ENCODE results near the gene CRYBG1.

Gene CRYBG1

GRCh38 chr6:106458021-106458986 is 97.8 kb downstream of the CRYBG1 start:
- DNase-seq (ENCODE audit: low spot score) = no peak

DNA sequence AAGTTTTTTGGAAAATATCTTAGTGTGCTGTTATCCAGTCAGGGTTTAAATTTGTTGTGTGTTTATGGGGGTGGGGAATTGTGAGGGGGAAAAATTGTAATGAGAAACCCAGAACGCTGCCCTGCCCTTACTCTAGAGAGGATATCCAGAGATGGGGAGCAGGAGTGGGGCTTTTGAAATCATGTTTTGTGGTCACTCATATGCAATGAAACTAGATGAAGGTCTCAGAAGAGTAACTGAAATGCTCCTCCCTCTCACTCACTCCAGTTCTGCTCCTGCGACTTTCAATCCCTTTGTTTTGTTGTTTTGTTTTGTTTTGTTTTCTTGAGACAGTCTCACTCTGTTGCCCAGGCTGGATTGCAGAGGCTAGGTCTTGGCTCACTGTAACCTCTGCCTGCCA is 100.0 kb downstream of the CRYBG1 start:
- no peak for DNase-seq (ENCODE audit: low spot score)

DNA sequence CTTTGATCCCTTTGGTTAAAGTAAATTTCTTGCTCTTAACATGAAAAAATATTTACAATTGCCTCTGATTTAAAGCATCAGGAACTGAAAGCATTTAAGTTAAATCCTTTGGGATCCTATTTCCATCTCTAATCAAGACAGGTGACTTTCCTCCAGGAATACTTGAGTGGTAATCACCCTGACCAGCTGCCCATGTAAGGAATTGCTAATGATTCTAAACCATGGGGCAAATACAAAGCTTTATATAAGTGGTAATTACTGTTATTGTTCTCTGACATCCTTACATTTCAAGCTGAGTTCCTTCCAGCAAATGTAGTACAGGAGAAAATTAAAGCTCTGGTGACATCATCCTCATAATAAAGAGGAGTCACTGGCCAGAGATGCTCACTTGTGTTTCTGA is 100.6 kb downstream of the CRYBG1 start:
- no peak for DNase-seq (ENCODE audit: low spot score)

GRCh38 chr6:106462923-106463557 is 102.5 kb downstream of the CRYBG1 start:
- DNase-seq (ENCODE audit: low spot score) = no peak

DNA sequence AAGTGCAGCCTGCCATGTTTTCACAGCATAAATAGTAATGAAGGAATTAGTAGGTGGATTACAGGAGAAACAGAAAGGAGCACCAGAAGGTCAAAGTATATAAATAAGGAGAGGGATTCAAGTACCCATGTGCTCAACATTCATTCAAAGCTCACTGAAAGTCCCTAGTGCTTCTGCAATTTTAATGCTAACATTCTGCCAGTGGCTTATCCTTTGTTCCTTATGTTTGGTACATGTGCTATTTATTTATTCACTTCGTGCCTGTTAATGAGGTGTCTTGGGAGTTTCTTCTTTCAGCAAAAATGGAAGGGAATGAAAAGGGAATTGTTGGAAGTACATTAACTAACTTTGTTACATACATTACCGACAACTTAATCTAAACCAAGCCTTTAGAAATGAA is 105.7 kb downstream of the CRYBG1 start:
- DNase-seq (ENCODE audit: low spot score) = no peak

- no peak for DNase-seq (ENCODE audit: low spot score)
These were observed 108.4 kb downstream of the CRYBG1 start for GRCh38 chr6:106468935-106469334.

GRCh38 chr6:106469882-106470281 is 109.4 kb downstream of the CRYBG1 start:
- DNase-seq (ENCODE audit: low spot score) = no peak

- no peak for DNase-seq (ENCODE audit: low spot score)
These were observed 109.8 kb downstream of the CRYBG1 start for GRCh38 chr6:106470316-106470715.

- no peak for DNase-seq (ENCODE audit: low spot score)
These were observed 110.3 kb downstream of the CRYBG1 start for GRCh38 chr6:106470811-106471210.

GRCh38 chr6:106473812-106474211 is 113.3 kb downstream of the CRYBG1 start:
- DNase-seq (ENCODE audit: low spot score) = no peak

DNA sequence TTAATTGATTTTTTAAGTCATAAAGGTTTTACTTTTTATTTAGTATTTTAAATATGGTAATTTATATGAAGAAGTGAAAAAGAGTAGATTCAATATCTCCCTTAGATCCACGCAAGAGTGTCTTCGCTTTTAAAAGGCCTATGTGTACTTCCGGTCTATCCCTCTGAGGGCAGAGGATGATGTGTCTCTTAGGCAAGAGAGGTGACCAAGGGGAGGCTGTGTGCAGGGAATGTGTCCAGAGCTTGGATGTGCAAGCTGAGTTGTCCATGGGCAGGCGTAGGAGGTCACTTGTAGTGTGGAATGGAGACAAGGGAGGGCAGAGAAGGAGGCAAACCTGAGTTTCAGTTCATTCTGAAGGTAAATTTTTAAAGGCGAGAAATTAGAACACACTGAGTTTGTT is 113.9 kb downstream of the CRYBG1 start:
- DNase-seq (ENCODE audit: low spot score) = no peak

DNA sequence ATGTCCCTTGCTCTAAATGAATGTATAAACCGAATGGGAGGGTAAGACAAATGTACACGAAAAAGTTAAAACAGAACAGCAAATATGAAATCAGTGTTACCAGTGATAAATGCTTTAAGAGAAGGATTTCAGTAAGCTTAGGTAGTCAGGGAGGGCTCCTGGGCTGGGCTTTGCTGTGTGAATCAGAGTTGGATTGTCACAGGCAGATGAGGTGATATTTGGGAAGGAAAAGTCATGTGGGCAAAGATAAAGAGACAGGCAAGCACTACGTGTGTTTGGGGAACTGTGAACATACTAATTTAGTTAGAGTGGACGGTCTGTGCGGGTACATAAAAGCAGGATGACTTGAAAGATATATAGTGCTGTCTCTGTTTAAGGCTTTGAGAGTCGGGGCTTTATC is 114.8 kb downstream of the CRYBG1 start:
- no peak for DNase-seq (ENCODE audit: low spot score)

DNA sequence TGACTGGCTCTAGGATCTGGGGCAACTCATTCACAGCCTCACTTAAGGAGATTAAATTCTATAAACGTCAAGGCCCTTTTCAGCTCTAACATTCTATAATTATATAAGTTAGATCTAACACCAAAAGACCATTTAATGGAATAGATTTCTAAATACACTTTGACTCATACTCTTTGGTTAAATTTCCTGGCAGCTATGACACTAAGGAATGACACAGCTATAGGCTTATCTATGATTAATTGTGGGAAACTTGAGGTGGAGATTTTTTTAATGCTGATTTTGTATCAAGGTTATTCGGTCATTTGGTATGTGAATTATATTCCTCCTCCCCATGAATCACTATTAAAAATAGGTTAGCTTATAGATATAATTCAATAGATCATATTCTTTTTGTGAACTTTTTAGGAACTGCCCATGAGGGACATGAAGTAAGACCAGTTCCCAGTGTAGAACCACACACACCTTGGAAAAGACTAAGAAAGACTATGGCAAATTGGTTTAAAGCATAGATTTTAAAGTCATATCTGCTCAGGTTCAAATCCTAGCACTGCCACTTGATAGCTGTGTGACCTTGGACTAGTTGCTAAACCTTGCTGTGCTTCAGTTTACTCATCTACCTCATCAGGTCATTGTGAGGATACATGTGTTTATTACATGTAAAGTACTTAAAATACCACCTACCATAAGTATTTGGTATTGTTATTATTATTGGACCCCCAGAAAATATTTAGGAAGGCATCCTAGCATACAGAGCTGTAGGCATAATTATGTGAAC is 116.0 kb downstream of the CRYBG1 start:
- DNase-seq (ENCODE audit: low spot score) = no peak

GRCh38 chr6:106477146-106477545 is 116.6 kb downstream of the CRYBG1 start:
- DNase-seq (ENCODE audit: low spot score) = no peak

DNA sequence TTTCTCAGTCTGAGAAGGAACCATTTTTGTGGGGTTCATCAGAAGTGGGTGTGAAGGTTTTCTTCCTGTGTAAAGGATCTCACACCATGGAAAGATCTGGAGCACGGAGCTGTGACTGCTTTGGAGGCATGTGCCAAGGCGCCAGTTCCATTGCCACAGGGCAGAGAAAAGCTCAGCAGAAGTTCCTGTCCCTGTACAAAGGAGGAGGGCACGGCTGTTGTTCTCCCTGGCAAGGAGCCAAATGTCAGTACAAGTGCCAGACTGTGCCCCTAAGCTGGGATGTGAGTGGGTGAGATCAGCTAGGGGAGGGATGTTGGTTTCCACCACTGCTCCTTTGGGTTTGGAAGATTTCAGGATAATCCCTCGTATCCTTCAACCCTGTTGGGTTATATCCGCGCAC is 117.3 kb downstream of the CRYBG1 start:
- no peak for DNase-seq (ENCODE audit: low spot score)

- DNase-seq (ENCODE audit: low spot score) = no peak
These were observed 125.7 kb downstream of the CRYBG1 start for GRCh38 chr6:106486236-106486635.

GRCh38 chr6:106488494-106489370 is 128.2 kb downstream of the CRYBG1 start:
- no peak for DNase-seq (ENCODE audit: low spot score)

DNA sequence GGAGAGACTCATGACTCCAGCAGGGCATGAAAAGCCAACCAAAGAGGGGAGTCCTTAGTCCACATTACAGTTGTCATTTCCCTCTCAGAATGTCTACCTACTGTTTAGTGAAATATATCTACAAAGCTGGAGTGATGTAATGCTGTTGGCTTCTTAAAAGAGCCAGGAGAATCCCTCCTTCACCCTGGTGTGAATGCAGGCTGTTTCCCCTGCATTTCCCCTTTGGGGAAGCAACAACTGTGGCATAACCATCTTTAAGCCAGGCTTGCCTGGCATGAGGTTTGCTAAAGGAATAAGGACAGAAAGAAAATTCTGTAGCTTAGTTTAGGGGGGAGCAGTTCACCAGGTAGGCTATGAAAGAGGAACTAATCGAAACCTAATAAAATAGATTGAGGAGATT is 129.5 kb downstream of the CRYBG1 start:
- DNase-seq (ENCODE audit: low spot score) = no peak

DNA sequence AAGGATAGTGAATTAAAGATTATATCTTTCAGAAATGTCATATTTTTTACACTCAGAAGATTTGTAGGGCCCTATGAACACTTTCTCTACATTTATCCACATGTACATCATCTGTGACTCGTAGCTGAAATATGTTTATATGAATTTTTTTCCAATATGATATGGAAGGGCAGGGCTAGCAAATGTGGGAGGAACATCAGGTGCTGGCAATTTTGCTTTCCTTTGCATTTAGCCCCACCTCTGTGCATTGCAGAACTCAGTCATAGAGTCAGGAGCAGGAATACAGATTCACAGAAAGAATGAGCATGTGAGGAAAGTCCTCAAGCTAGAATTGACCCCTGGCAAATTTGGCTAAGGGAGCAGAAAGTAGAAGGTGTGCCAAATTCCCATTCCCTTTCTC is 129.9 kb downstream of the CRYBG1 start:
- no peak for DNase-seq (ENCODE audit: low spot score)

GRCh38 chr6:106490974-106491373 is 130.5 kb downstream of the CRYBG1 start:
- DNase-seq (ENCODE audit: low spot score) = no peak

DNA sequence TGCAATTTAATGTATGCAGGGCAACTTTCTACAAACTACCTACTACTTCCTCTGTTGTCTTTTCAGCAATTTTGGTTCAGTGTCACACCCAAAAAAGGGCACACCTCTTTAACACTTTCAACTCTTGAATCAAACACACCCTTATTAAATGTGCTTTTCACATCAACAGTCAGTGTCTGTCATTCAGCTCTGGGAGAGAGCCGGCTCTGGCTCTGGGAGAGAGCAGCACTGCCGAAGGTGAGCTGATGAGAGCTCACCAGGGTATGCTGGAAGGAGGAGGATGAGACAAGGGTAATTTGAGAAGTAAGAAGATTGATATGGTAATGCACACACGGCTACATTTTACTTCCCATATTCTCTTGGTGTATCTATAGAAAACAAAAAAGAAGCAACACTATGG is 134.5 kb downstream of the CRYBG1 start:
- DNase-seq (ENCODE audit: low spot score) = no peak

- no peak for DNase-seq (ENCODE audit: low spot score)
These were observed 136.3 kb downstream of the CRYBG1 start for GRCh38 chr6:106496823-106497222.
